22Rv1 (cell line): ENCODE measurements around the gene BTBD19.
"Not testable (repeated sequence)": the region's sequence is repeated elsewhere in the genome, so short reads cannot be mapped to it uniquely, and the experiment has no call there.

Experiments
- ZFX ChIP-seq: fragments of 450-650 bp; IDR thresholded peaks from 2 replicates; pipeline ENCODE4 v1.6.1; 2017; ENCODE audit warnings: antibody characterized with exemption, borderline replicate concordance
- TF ChIP-seq, protein P1 (sequence below): fragments of 450-650 bp; IDR thresholded peaks from 2 replicates; pipeline ENCODE4 v1.5.1; 2017; ENCODE audit warnings: mild to moderate bottlenecking

GRCh38 chr1:44824392-44824791, 16.1 kb downstream of the BTBD19 start:
- TF ChIP-seq, protein P1, sequence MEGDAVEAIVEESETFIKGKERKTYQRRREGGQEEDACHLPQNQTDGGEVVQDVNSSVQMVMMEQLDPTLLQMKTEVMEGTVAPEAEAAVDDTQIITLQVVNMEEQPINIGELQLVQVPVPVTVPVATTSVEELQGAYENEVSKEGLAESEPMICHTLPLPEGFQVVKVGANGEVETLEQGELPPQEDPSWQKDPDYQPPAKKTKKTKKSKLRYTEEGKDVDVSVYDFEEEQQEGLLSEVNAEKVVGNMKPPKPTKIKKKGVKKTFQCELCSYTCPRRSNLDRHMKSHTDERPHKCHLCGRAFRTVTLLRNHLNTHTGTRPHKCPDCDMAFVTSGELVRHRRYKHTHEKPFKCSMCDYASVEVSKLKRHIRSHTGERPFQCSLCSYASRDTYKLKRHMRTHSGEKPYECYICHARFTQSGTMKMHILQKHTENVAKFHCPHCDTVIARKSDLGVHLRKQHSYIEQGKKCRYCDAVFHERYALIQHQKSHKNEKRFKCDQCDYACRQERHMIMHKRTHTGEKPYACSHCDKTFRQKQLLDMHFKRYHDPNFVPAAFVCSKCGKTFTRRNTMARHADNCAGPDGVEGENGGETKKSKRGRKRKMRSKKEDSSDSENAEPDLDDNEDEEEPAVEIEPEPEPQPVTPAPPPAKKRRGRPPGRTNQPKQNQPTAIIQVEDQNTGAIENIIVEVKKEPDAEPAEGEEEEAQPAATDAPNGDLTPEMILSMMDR: not testable (repeated sequence)
- TF ChIP-seq ZFX: not testable (repeated sequence)
